Panc1 (cell line): ENCODE measurements around the gene TAOK3.

ENCODE experiments used
- CTCF ChIP-seq: fragments of 450-650 bp; IDR thresholded peaks from 2 replicates; pipeline ENCODE4 v1.5.1; 2017; ENCODE audit warnings: mild to moderate bottlenecking
- POLR2AphosphoS5 ChIP-seq: IDR thresholded peaks from 2 replicates; pipeline ENCODE4 v1.6.1; 2012; ENCODE audit warnings: mild to moderate bottlenecking, low read depth, low read length, moderate library complexity
- REST ChIP-seq, 2 experiments: IDR thresholded peaks; 2 replicates each; pipeline ENCODE4 v1.6.1; 2011 to 2012; ENCODE audit warnings: low read depth in 2 of 2, control low read depth in 1 of 2, low read length in 1 of 2, mild to moderate bottlenecking in 1 of 2, moderate library complexity in 1 of 2; ENCODE audit not compliant: insufficient read depth in 1 of 2

- TF ChIP-seq CTCF = no peak
- TF ChIP-seq REST (IDR thresholded peaks at IDR 0.05; ENCODE audit: insufficient read depth in 1 of 2, low read depth in 2 of 2, low read length in 1 of 2) = no peak
- no peak for TF ChIP-seq POLR2AphosphoS5
These were observed 228.2 kb downstream of the TAOK3 start for GRCh38 chr12:118144499-118144898.
